ENCODE measurements around the gene CHDH. TPM values are rescaled to one million over a fixed set of nuclear protein-coding genes. Genes with fewer than 3 reads are reported as not detected.
A peak's percentile ranks its signal among the peaks of the same experiment; 100 is the strongest.

CHDH gene, protein sequence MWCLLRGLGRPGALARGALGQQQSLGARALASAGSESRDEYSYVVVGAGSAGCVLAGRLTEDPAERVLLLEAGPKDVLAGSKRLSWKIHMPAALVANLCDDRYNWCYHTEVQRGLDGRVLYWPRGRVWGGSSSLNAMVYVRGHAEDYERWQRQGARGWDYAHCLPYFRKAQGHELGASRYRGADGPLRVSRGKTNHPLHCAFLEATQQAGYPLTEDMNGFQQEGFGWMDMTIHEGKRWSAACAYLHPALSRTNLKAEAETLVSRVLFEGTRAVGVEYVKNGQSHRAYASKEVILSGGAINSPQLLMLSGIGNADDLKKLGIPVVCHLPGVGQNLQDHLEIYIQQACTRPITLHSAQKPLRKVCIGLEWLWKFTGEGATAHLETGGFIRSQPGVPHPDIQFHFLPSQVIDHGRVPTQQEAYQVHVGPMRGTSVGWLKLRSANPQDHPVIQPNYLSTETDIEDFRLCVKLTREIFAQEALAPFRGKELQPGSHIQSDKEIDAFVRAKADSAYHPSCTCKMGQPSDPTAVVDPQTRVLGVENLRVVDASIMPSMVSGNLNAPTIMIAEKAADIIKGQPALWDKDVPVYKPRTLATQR
- total RNA-seq (under 1 TPM; 0.31 to 0.60 TPM), total RNA-seq (0.12 to 4.8 (median 1.0) reads per million in 172 experiments)
- polyA plus RNA-seq (2013, experiment 1 of 2) = 0.35 TPM
- polyA plus RNA-seq (2013, experiment 2 of 2) = 0.26 TPM

DNA sequence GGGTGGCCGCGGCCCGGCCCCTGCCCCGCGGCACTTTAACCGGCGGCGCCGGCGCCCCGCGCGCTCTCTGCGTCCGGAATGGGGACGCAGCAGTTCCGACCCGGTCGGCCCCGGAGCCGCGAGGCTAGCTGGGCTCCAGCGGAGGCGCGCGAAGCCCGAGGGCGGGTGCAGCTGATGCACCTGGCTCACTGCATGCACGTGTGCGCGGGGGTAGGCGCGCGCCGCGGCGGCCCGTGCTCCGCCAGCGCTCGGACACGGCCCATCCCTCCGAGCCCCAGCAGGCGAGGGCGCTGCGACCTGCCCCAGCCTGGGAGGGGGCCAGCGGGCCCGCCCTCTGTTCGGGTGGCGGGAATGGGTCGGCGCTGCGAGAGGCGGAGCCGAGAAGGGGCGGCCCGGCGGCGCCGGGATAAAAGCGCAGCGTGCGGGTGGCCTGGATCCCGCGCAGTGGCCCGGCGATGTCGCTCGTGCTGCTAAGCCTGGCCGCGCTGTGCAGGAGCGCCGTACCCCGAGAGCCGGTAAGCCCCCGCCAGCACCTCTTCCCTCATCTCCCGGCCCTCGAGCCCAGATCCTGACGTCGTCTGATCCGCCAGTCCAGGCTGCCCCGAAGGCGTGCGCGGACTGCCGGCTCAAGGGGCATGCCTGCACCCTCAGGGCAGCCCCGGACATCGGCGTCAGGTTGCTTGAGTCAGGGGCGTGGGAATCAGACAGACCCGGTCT is at the start of gene CHDH, which contains the start of gene IL17RB:
TSS of gene CHDH (minus strand) at position 286 of the 717 bp plus-strand sequence. CDS start 22,411 bp downstream, outside the sequence.
TSS of gene IL17RB (plus strand) at position 435 of the 717 bp plus-strand sequence. CDS start at position 456, 21 bp downstream.
- H3K4me1 Mint-ChIP-seq (ENCODE audit: low read depth) = peaks cover 3% of the 10 kb centered on the region
- peak in 2 of 14 experiments; percentile 7 to 18 for DNase-seq
- CTCF ChIA-PET = no interaction called here
- POLR2A ChIA-PET = no interaction called here
- H3K9me3 ChIP-seq (ENCODE audit: control insufficient read depth in 1 of 2, insufficient read depth in 1 of 2, low read length in 2 of 2) = no peaks in the 10 kb centered on the region
- H3K27me3 Mint-ChIP-seq = peaks cover 60% of the 10 kb centered on the region
- peak within 1 kb of the TSS; percentile 29 for H3K4me3 ChIP-seq (ENCODE audit: low read length)
- ATAC-seq (ENCODE audit: poor library complexity) = no peak
- intact Hi-C loops (cut with DNase I, micrococcal nuclease) = no loop called here
- no peaks in the 10 kb centered on the region for H3K36me3 ChIP-seq (ENCODE audit: insufficient read depth, low read length)
- no peak within 1 kb of the TSS for H3K27ac Mint-ChIP-seq
- peaks cover 13% of the 10 kb centered on the region for H3K4me1 ChIP-seq (ENCODE audit: insufficient read depth, low read length)
- H3K36me3 Mint-ChIP-seq (ENCODE audit: low read depth) = no peaks in the 10 kb centered on the region
- no peaks in the 10 kb centered on the region for H3K9me3 Mint-ChIP-seq
- H3K4me3 Mint-ChIP-seq = peak within 1 kb of the TSS; percentile 54
- H3K27me3 ChIP-seq (ENCODE audit: control insufficient read depth in 1 of 2, insufficient read depth in 2 of 2, low read length in 2 of 2) = peaks cover 37 to 60% of the 10 kb centered on the region in 2 experiments
- TF ChIP-seq, protein P1, sequence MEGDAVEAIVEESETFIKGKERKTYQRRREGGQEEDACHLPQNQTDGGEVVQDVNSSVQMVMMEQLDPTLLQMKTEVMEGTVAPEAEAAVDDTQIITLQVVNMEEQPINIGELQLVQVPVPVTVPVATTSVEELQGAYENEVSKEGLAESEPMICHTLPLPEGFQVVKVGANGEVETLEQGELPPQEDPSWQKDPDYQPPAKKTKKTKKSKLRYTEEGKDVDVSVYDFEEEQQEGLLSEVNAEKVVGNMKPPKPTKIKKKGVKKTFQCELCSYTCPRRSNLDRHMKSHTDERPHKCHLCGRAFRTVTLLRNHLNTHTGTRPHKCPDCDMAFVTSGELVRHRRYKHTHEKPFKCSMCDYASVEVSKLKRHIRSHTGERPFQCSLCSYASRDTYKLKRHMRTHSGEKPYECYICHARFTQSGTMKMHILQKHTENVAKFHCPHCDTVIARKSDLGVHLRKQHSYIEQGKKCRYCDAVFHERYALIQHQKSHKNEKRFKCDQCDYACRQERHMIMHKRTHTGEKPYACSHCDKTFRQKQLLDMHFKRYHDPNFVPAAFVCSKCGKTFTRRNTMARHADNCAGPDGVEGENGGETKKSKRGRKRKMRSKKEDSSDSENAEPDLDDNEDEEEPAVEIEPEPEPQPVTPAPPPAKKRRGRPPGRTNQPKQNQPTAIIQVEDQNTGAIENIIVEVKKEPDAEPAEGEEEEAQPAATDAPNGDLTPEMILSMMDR (IDR thresholded peaks at IDR 0.05) = no peak
- H3K27ac ChIP-seq (ENCODE audit: low read depth in 1 of 2, low read length in 2 of 2) = no peak within 1 kb of the TSS

DNA sequence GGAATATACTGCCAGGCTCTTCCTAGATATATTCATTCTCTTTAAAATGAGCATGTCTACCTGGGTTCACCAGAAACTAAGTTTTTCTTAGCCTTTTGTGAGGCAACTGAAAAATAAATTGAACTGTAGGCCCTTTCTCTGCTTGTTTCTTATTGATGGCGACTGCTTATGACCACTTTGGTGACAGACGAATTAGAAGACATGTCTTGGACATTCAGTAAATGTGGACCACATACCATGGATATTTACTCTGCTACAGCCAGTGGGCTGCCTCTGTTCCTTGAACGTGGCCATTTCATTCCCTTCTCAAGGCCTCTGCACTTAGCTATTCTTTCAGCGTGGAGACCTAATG is 46.0 kb upstream of the CHDH start:
- peak overlapping the region; percentile 92 to 96 for H3K27ac ChIP-seq (ENCODE audit: low read depth in 1 of 2, low read length in 2 of 2)
- TF ChIP-seq, protein P1 (IDR thresholded peaks at IDR 0.05) = no peak
- peak overlapping the region; percentile 88 for H3K4me3 ChIP-seq (ENCODE audit: low read length)
- H3K27ac Mint-ChIP-seq = peak overlapping the region; percentile 100
- peaks cover 55% of the 10 kb centered on the region for H3K4me1 Mint-ChIP-seq (ENCODE audit: low read depth)
- CTCF ChIA-PET = interaction anchor here (1.0 kb wide), 1 partner anchor 9 kb away, joined by 3 read pairs; no protein-coding TSS in a partner anchor
- H3K4me1 ChIP-seq (ENCODE audit: insufficient read depth, low read length) = peaks cover 21% of the 10 kb centered on the region
- H3K36me3 ChIP-seq (ENCODE audit: insufficient read depth, low read length) = peaks cover 7% of the 10 kb centered on the region
- no peaks in the 10 kb centered on the region for H3K9me3 Mint-ChIP-seq
- H3K36me3 Mint-ChIP-seq (ENCODE audit: low read depth) = peaks cover 36% of the 10 kb centered on the region
- POLR2A ChIA-PET = interaction anchor here (2.4 to 2.9 kb wide), 2 partner anchors 10 to 545 kb away, joined by 24 to 53 read pairs; partner anchors contain the start of genes ACTR8 and DCP1A
- DNase-seq (no peak), ATAC-seq (ENCODE audit: poor library complexity) (no peak)
- peaks cover 0 to 9% of the 10 kb centered on the region in 2 experiments for H3K27me3 ChIP-seq (ENCODE audit: control insufficient read depth in 1 of 2, insufficient read depth in 2 of 2, low read length in 2 of 2)
- H3K4me3 Mint-ChIP-seq = peak overlapping the region; percentile 98
- H3K27me3 Mint-ChIP-seq = peaks cover 12% of the 10 kb centered on the region
- intact Hi-C loops (cut with DNase I, micrococcal nuclease) = loop anchor here in 1 of 2 experiments (5.0 kb wide), 1 partner anchor 545 kb away; the partner anchor contains the start of gene DCP1A
- H3K9me3 ChIP-seq (ENCODE audit: control insufficient read depth in 1 of 2, insufficient read depth in 1 of 2, low read length in 2 of 2) = no peaks in the 10 kb centered on the region

Measured in CD4-positive, alpha-beta T cell (primary cell).